Spleen (tissue), 11 donors: ENCODE results near the gene CMTM8. TPM values are rescaled to one million over a fixed set of nuclear protein-coding genes. Genes with fewer than 3 reads are reported as not detected.
"Not testable (repeated sequence)": the region's sequence is repeated elsewhere in the genome, so short reads cannot be mapped to it uniquely, and the experiment has no call there.

Experiments
- DNase-seq: peaks from one replicate; pipeline ENCODE4 v3.0.0-alpha.2; 2020
- H3K27ac ChIP-seq, 8 donors: fragments of 200-600 bp; sonication (generic) in 7 of 8; 1 replicate in 4 of 8; 2 replicates in 4 of 8; pipeline versions ENCODE4 v1.5.0 to v1.8.0; 2016 to 2021; ENCODE audit warnings: inconsistent platforms in 4 of 8, mild to moderate bottlenecking in 4 of 8, moderate library complexity in 1 of 8
- H3K27me3 ChIP-seq, 7 donors: fragments of 200-600 bp; sonication (generic) in 6 of 7; replicated peaks in 1 of 7; 1 replicate in 4 of 7; 2 replicates in 3 of 7; pipeline versions ENCODE4 v1.5.0 to v1.8.0; 2016 to 2021; ENCODE audit warnings: inconsistent platforms in 3 of 7, mild to moderate bottlenecking in 1 of 7
- H3K36me3 ChIP-seq, 6 donors: fragments of 200-600 bp; sonication (generic) in 5 of 6; 1 replicate in 4 of 6; 2 replicates in 2 of 6; pipeline versions ENCODE4 v1.5.0 to v1.8.0; 2016 to 2021; ENCODE audit warnings: inconsistent platforms in 2 of 6
- H3K4me1 ChIP-seq, 6 donors: fragments of 200-600 bp; sonication (generic) in 5 of 6; 1 replicate in 3 of 6; 2 replicates in 3 of 6; pipeline versions ENCODE4 v1.5.0 to v1.8.0; 2016 to 2021; ENCODE audit warnings: inconsistent platforms in 3 of 6
- H3K4me3 ChIP-seq, 8 donors: fragments of 200-600 bp; sonication (generic) in 7 of 8; 1 replicate in 4 of 8; 2 replicates in 4 of 8; pipeline versions ENCODE4 v1.5.0 to v1.8.0; 2016 to 2021; ENCODE audit warnings: inconsistent platforms in 4 of 8, mild to moderate bottlenecking in 4 of 8, moderate library complexity in 2 of 8
- H3K9me3 ChIP-seq, 8 donors: fragments of 200-600 bp; sonication (generic) in 7 of 8; 1 replicate in 4 of 8; 2 replicates in 4 of 8; pipeline versions ENCODE4 v1.5.0 to v1.8.0; 2016 to 2021; ENCODE audit warnings: inconsistent platforms in 4 of 8
- POLR2A ChIP-seq, 3 donors: fragments of 450-650 bp; IDR thresholded peaks; one replicate each; pipeline ENCODE4 v1.5.1; 2017; ENCODE audit warnings: antibody characterized with exemption in 3 of 3, mild to moderate bottlenecking in 1 of 3
- POLR2AphosphoS5 ChIP-seq, 3 donors: sonication (generic); formaldehyde crosslinking; IDR thresholded peaks; one replicate each; pipeline ENCODE4 v1.5.1; 2017; ENCODE audit warnings: antibody characterized with exemption in 3 of 3
- WGBS, 5 donors: extraction: QIAGEN DNeasy Blood & Tissue Kit in 3 of 5; methylation state at CpG; one replicate each; pipeline versions ENCODE4 v1.1.5 to v1.1.7; 2013 to 2018; 5-methylcytosine and 5-hydroxymethylcytosine counted together
- intact Hi-C: fragments of 100-400 bp; cut with DNase I; formaldehyde crosslinking; loops from one replicate; pipeline ENCODE4 v1.15.0; 2023; ENCODE audit warnings: low total_unique reads
- polyA plus RNA-seq, 3 donors: library from polyadenylated mRNA; stranded (reverse); fragments of 200-250 nt; gene quantifications; one replicate each; pipeline ENCODE4 v1.2.1, GENCODE V29; 2013
- total RNA-seq, 7 donors: library from RNA; depleted of rRNA in 3 of 7; stranded (reverse); fragments of >200 nt in 3 of 7; fragmentation: NEBNext Ultra II Directional in 4 of 7; extraction: Animal tissue kit (Norgen Biotek cat#: 25700) in 4 of 7; gene quantifications; one replicate each; pipeline versions ENCODE4 v1.1.0 to v1.2.1, GENCODE V29; 2016 to 2021
- TF ChIP-seq, protein P1 (sequence below), 11 experiments: fragments of 200-600 bp in 7 of 11; fragments of 450-650 bp in 4 of 11; sonication (generic) in 4 of 11; IDR thresholded peaks in 8 of 11; conservative IDR thresholded peaks in 3 of 11; 1 replicate in 7 of 11; 2 replicates in 4 of 11; pipeline versions ENCODE4 v1.4.0 to v1.8.0; 2016 to 2021; ENCODE audit warnings: antibody characterized with exemption in 11 of 11, inconsistent platforms in 4 of 11, mild to moderate bottlenecking in 1 of 11
- donor health status: healthy with polysubstance abuse.
- donor health status: DM: no; HTN: no; CAD: no; lungs with moderate emphysema.
- donor health status: DM: no; HTN: no; CAD: no.
- donor health status: Bipolar disorder and iron deficiency.
- donor health status: healthy.
- donor health status: DM: no; HTN: no; CAD: no.
- donor health status: DM: yes; HTN: yes; CAD: no.

CMTM8 gene
- total and polyA plus RNA-seq, 10 donors = 0.61 to 3.5 (median 1.6) TPM

GRCh38 chr3:32220006-32220405 lies 18.5 kb upstream of the CMTM8 start:
- Histone ChIP-seq H3K27me3 (peaks cover 0 to 19% (median 0%) of the 10 kb centered on the region in 7 donors), H3K4me3 (no peak overlapping the region), H3K9me3 (peaks cover 0 to 13% (median 7%) of the 10 kb centered on the region in 8 donors), H3K36me3 (no peaks in the 10 kb centered on the region), H3K4me1 (no peaks in the 10 kb centered on the region), H3K27ac (no peak overlapping the region)
- TF ChIP-seq POLR2AphosphoS5 (IDR thresholded peaks at IDR 0.05) = no peak
- TF ChIP-seq POLR2A (IDR thresholded peaks at IDR 0.05) = no peak
- TF ChIP-seq, protein P1, sequence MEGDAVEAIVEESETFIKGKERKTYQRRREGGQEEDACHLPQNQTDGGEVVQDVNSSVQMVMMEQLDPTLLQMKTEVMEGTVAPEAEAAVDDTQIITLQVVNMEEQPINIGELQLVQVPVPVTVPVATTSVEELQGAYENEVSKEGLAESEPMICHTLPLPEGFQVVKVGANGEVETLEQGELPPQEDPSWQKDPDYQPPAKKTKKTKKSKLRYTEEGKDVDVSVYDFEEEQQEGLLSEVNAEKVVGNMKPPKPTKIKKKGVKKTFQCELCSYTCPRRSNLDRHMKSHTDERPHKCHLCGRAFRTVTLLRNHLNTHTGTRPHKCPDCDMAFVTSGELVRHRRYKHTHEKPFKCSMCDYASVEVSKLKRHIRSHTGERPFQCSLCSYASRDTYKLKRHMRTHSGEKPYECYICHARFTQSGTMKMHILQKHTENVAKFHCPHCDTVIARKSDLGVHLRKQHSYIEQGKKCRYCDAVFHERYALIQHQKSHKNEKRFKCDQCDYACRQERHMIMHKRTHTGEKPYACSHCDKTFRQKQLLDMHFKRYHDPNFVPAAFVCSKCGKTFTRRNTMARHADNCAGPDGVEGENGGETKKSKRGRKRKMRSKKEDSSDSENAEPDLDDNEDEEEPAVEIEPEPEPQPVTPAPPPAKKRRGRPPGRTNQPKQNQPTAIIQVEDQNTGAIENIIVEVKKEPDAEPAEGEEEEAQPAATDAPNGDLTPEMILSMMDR (IDR thresholded peaks at IDR 0.05 in 8 of 11, conservative IDR thresholded peaks at IDR 0.05 in 3 of 11) = no peak
- intact Hi-C loops = no loop called here
- WGBS, 5 donors = 91 to 100% (median 97%) methylated on average over 1 of the region's 1 CpG
- no peak for DNase-seq

DNA sequence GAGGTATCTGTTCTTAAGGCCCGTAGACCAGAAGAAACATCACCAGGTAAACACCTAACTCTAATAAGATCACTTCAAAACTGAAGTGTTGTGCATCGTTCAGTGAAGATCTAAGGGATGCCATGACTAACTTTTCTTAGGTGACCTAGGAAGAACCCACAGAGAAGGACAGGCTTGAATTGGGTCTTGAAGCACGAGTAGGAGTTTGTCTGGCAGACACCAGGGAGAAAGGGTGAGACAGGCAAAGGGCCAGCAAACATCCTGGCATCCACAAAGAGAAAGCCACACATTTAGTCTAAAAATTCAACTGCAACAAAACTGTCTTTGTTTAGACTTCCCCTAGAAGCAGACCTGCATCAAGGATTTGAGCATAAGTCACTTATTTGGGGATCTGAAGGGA lies 15.5 kb upstream of the CMTM8 start:
- H3K27me3 ChIP-seq = peaks cover 0 to 24% (median 0%) of the 10 kb centered on the region in 7 donors
- intact Hi-C loops = no loop called here
- H3K4me3 ChIP-seq = no peak overlapping the region
- TF ChIP-seq POLR2AphosphoS5 (IDR thresholded peaks at IDR 0.05) (no peak), POLR2A (IDR thresholded peaks at IDR 0.05) (no peak)
- TF ChIP-seq, protein P1 (IDR thresholded peaks at IDR 0.05 in 8 of 11, conservative IDR thresholded peaks at IDR 0.05 in 3 of 11) = no peak
- H3K9me3 ChIP-seq = peaks cover 0 to 13% (median 7%) of the 10 kb centered on the region in 8 donors
- H3K36me3 ChIP-seq = no peaks in the 10 kb centered on the region
- no peak for DNase-seq
- WGBS, 5 donors = 84 to 96% (median 90%) methylated on average over 3 of the region's 3 CpGs
- H3K27ac ChIP-seq = no peak overlapping the region
- no peaks in the 10 kb centered on the region for H3K4me1 ChIP-seq

- WGBS, 5 donors = 53 to 69% (median 63%) methylated on average over 5 of the region's 5 CpGs
- H3K27me3 ChIP-seq = peaks cover 0 to 18% (median 0%) of the 10 kb centered on the region in 7 donors
- H3K36me3 ChIP-seq = no peaks in the 10 kb centered on the region
- H3K4me1 ChIP-seq = no peaks in the 10 kb centered on the region
- TF ChIP-seq POLR2AphosphoS5 (IDR thresholded peaks at IDR 0.05) (no peak), POLR2A (IDR thresholded peaks at IDR 0.05) (no peak)
- TF ChIP-seq, protein P1 (IDR thresholded peaks at IDR 0.05 in 8 of 11, conservative IDR thresholded peaks at IDR 0.05 in 3 of 11) = no peak
- peaks cover 0 to 12% (median 7%) of the 10 kb centered on the region in 8 donors for H3K9me3 ChIP-seq
- no peak overlapping the region for H3K27ac ChIP-seq
- DNase-seq = no peak
- intact Hi-C loops = no loop called here
- no peak overlapping the region for H3K4me3 ChIP-seq
Measured at GRCh38 chr3:32224016-32224516, 14.4 kb upstream of the CMTM8 start.

DNA sequence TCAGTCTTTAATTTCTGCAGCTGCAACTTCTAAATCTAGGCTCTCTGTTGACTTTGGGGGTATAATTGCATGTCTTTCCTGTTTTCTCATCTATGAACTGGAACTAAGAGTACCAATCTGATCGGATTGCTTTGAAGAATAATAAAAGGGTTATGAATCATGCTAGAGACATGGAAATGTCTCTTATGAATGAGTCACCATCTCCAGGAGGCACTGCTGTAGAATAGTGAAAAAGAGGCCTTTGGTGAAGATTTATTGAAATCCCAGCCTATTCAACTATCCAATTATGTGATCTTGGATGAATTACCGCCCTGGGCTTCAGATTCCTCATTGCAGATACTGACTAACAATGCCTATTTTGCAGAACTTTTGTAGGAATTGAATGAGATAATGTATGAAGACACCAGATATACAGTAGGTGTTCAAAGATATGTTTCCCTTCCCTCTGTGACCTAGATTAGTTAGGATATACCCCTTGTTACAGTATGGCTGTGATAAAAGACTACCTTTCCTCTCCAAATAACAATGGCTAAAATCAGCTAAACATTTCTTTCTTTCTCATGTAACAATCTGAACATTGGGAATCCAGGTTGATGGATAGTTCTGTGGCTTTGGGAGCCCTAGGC lies 11.5 kb upstream of the CMTM8 start:
- no peaks in the 10 kb centered on the region for H3K36me3 ChIP-seq
- H3K27ac ChIP-seq = no peak overlapping the region
- TF ChIP-seq, protein P1 (IDR thresholded peaks at IDR 0.05 in 8 of 11, conservative IDR thresholded peaks at IDR 0.05 in 3 of 11) = no peak
- no peak for TF ChIP-seq POLR2A (IDR thresholded peaks at IDR 0.05)
- no peak for TF ChIP-seq POLR2AphosphoS5 (IDR thresholded peaks at IDR 0.05)
- no peak for DNase-seq
- intact Hi-C loops = no loop called here
- no peak overlapping the region for H3K4me3 ChIP-seq
- no peaks in the 10 kb centered on the region for H3K4me1 ChIP-seq
- WGBS, 5 donors = 83 to 94% (median 87%) methylated on average over 2 of the region's 2 CpGs
- no peaks in the 10 kb centered on the region for H3K9me3 ChIP-seq
- peaks cover 0 to 18% (median 0%) of the 10 kb centered on the region in 7 donors for H3K27me3 ChIP-seq

GRCh38 chr3:32228743-32229142 lies 9.7 kb upstream of the CMTM8 start:
- H3K27me3 ChIP-seq = peaks cover 0 to 13% (median 0%) of the 10 kb centered on the region in 7 donors
- H3K27ac ChIP-seq, H3K9me3 ChIP-seq, intact Hi-C loops, H3K4me3 ChIP-seq, DNase-seq, H3K36me3 ChIP-seq, H3K4me1 ChIP-seq: not testable (repeated sequence)
- WGBS, 5 donors = 74 to 85% (median 83%) methylated on average over 4 of the region's 4 CpGs
